ENCODE data around the gene SDK1. TPM values are rescaled to one million over a fixed set of nuclear protein-coding genes. Genes with fewer than 3 reads are reported as not detected.

The SDK1 gene
- total RNA-seq, 6 experiments from 2014 or later, result not detected

GRCh38 chr7:4014346-4015050 lies 713.4 kb downstream of the SDK1 start:
- Mint-ChIP-seq H3K9me3 (peaks cover 46% of the 10 kb centered on the region), H3K4me1 (ENCODE audit: low read depth) (no peaks in the 10 kb centered on the region), H3K4me3 (no peak overlapping the region), H3K27me3 (ENCODE audit: insufficient read depth) (no peaks in the 10 kb centered on the region; the same call in none of the 2 replicates), H3K36me3 (ENCODE audit: low read depth) (peaks cover 7% of the 10 kb centered on the region; the same call in 1 of the 2 replicates), H3K27ac (no peak overlapping the region)
- TF ChIP-seq CTCF (IDR thresholded peaks at IDR 0.05), result no peak
- no peak for DNase-seq

GRCh38 chr7:4015371-4015770 lies 714.3 kb downstream of the SDK1 start:
- no peak overlapping the region for H3K27ac Mint-ChIP-seq
- H3K36me3 Mint-ChIP-seq (ENCODE audit: low read depth), result peaks cover 7% of the 10 kb centered on the region; the same call in 1 of the 2 replicates
- H3K4me3 Mint-ChIP-seq, result no peak overlapping the region
- H3K9me3 Mint-ChIP-seq, result peaks cover 55% of the 10 kb centered on the region
- DNase-seq, result no peak
- no peaks in the 10 kb centered on the region; the same call in none of the 2 replicates for H3K27me3 Mint-ChIP-seq (ENCODE audit: insufficient read depth)
- TF ChIP-seq CTCF (IDR thresholded peaks at IDR 0.05), result no peak
- H3K4me1 Mint-ChIP-seq (ENCODE audit: low read depth), result no peaks in the 10 kb centered on the region

GRCh38 chr7:4015996-4016395 lies 714.9 kb downstream of the SDK1 start:
- Mint-ChIP-seq H3K4me3 (no peak overlapping the region), H3K4me1 (ENCODE audit: low read depth) (no peaks in the 10 kb centered on the region), H3K27ac (no peak overlapping the region), H3K36me3 (ENCODE audit: low read depth) (peaks cover 7% of the 10 kb centered on the region; the same call in 1 of the 2 replicates), H3K9me3 (peaks cover 61% of the 10 kb centered on the region), H3K27me3 (ENCODE audit: insufficient read depth) (no peaks in the 10 kb centered on the region; the same call in none of the 2 replicates)
- TF ChIP-seq CTCF (IDR thresholded peaks at IDR 0.05), result no peak
- no peak for DNase-seq

DNA sequence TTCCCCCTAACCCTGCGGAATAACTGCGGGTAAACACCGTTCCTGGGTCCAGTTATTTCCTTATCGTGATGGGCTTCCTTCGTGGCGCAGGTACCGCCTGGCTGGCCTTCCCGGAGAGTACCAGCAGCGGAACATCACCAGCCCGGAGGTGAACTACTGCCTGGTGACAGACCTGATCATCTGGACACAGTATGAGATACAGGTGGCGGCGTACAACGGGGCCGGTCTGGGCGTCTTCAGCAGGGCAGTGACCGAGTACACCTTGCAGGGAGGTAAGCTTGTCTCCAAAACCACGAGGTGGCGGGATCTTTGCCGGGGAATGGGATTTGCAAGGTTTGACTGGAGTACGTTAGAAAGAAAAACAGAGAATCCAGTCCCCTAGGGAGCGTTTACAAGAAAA lies 716.0 kb downstream of the SDK1 start:
- Mint-ChIP-seq H3K9me3 (peaks cover 56% of the 10 kb centered on the region), H3K27ac (no peak overlapping the region), H3K4me1 (ENCODE audit: low read depth) (no peaks in the 10 kb centered on the region), H3K27me3 (ENCODE audit: insufficient read depth) (no peaks in the 10 kb centered on the region; the same call in none of the 2 replicates), H3K36me3 (ENCODE audit: low read depth) (peaks cover 7% of the 10 kb centered on the region; the same call in 1 of the 2 replicates), H3K4me3 (no peak overlapping the region)
- no peak for TF ChIP-seq CTCF (IDR thresholded peaks at IDR 0.05)
- DNase-seq, result no peak

DNA sequence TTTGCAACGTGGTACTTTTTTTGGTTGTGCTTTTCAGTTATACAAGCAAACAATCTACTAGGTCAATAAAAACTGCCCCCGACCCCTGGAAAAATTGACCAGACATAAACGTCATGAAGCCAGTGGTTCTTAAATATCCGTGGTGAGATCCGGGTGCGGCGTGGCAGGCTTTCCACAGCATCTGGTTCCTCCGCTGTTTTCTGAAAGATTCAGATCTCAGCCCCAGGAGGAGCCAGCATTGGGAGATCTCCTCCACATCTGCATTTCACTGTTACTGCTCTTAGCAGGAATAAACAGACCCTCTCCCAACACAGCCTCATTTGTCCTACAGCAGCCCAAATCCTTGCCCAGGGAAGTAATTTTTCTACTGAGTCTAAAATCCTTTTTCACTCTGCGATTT lies 716.7 kb downstream of the SDK1 start:
- Mint-ChIP-seq H3K9me3 (peaks cover 53% of the 10 kb centered on the region), H3K36me3 (ENCODE audit: low read depth) (peaks cover 7% of the 10 kb centered on the region; the same call in 1 of the 2 replicates), H3K27me3 (ENCODE audit: insufficient read depth) (no peaks in the 10 kb centered on the region; the same call in 1 of the 2 replicates), H3K4me3 (no peak overlapping the region), H3K27ac (no peak overlapping the region), H3K4me1 (ENCODE audit: low read depth) (no peaks in the 10 kb centered on the region)
- DNase-seq, result no peak
- TF ChIP-seq CTCF (IDR thresholded peaks at IDR 0.05), result no peak
